ENCODE measurements around the gene HSD17B13.

- TF ChIP-seq FOXK2 (IDR thresholded peaks at IDR 0.05) (no peak), CTBP1 (IDR thresholded peaks at IDR 0.05; ENCODE audit: borderline replicate concordance) (no peak), ZNF384 (IDR thresholded peaks at IDR 0.05) (no peak), TARDBP (IDR thresholded peaks at IDR 0.05) (no peak), NFRKB (IDR thresholded peaks at IDR 0.05) (no peak), SUZ12 (IDR thresholded peaks at IDR 0.05) (no peak), BHLHE40 (IDR thresholded peaks at IDR 0.05; ENCODE audit: borderline replicate concordance) (no peak)
Measured at GRCh38 chr4:87255755-87256154, 66.9 kb downstream of the HSD17B13 start.
